Adipocyte (in vitro differentiated cells): ENCODE results near the gene ATF7IP2.

Experiments used
- DNase-seq: peaks from one replicate; pipeline ENCODE4 v3.0.0-alpha.2; 2015; ENCODE audit warnings: low read depth
- H3K27me3 ChIP-seq: replicated peaks from 2 replicates; pipeline ENCODE4 v1.7.0; 2013; ENCODE audit warnings: mild to moderate bottlenecking, low read length, moderate library complexity; ENCODE audit not compliant: control insufficient read depth, insufficient read depth
- H3K36me3 ChIP-seq: 2 replicates; pipeline ENCODE4 v1.7.0; 2013; ENCODE audit warnings: low read length, mild to moderate bottlenecking, moderate library complexity; ENCODE audit not compliant: control insufficient read depth, insufficient read depth, severe bottlenecking
- H3K4me1 ChIP-seq: 2 replicates; pipeline ENCODE4 v1.7.0; 2013; ENCODE audit warnings: mild to moderate bottlenecking, low read length, moderate library complexity; ENCODE audit not compliant: control insufficient read depth, insufficient read depth
- H3K4me3 ChIP-seq: 2 replicates; pipeline ENCODE4 v1.7.0; 2013; ENCODE audit warnings: mild to moderate bottlenecking, low read length, moderate library complexity
- H3K9ac ChIP-seq: 2 replicates; pipeline ENCODE4 v1.7.0; 2013; ENCODE audit warnings: mild to moderate bottlenecking, low read length, moderate library complexity
- H3K9me3 ChIP-seq: 2 replicates; pipeline ENCODE4 v1.7.0; 2013; ENCODE audit warnings: mild to moderate bottlenecking, low read length, moderate library complexity; ENCODE audit not compliant: control insufficient read depth

Gene ATF7IP2

DNA sequence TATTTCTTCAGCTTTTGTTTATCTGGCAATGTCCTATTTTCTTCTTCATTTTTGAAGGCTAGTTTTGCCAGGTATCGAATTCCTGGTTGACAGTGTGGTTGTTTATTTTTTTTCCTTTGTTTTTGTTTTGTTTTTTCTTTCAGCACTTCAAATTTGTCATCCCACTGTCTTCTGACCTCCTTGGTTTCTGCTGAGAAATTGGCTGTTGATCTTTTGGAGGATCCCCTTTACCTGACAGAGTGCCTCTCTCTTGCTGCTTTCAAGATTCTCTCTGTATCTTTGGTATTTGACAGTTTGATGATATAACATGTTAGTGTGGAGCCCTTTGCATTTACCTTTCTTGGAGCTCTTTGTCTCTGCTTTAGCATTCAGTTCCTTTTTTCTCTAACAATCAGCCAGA is 9.6 kb upstream of the ATF7IP2 start:
- Histone ChIP-seq H3K27me3 (no peaks in the 10 kb centered on the region), H3K4me3 (no peak overlapping the region), H3K4me1 (no peaks in the 10 kb centered on the region), H3K9me3 (peaks cover 5% of the 10 kb centered on the region), H3K36me3 (no peaks in the 10 kb centered on the region), H3K9ac (no peak overlapping the region)
- no peak for DNase-seq

GRCh38 chr16:10383626-10384025 is 2.2 kb upstream of the ATF7IP2 start:
- peaks cover 8% of the 10 kb centered on the region for H3K4me1 ChIP-seq
- H3K9ac ChIP-seq: no peak overlapping the region
- no peak for DNase-seq
- H3K9me3 ChIP-seq: no peaks in the 10 kb centered on the region
- H3K27me3 ChIP-seq: no peaks in the 10 kb centered on the region
- H3K36me3 ChIP-seq: no peaks in the 10 kb centered on the region
- H3K4me3 ChIP-seq: no peak overlapping the region

- peak; percentile 24 for DNase-seq
- peak overlapping the region; percentile 86 for H3K4me3 ChIP-seq
- no peaks in the 10 kb centered on the region for H3K36me3 ChIP-seq
These were observed 748 bp downstream of the ATF7IP2 start for GRCh38 chr16:10386517-10387100.

GRCh38 chr16:10387188-10387617 is 1.3 kb downstream of the ATF7IP2 start:
- Histone ChIP-seq H3K9ac (no peak overlapping the region), H3K4me3 (peak overlapping the region; percentile 86), H3K9me3 (no peaks in the 10 kb centered on the region), H3K36me3 (no peaks in the 10 kb centered on the region), H3K4me1 (peaks cover 8% of the 10 kb centered on the region), H3K27me3 (no peaks in the 10 kb centered on the region)
- DNase-seq: no peak

More at GRCh38 chr16:10386517-10387100, 748 bp downstream of the ATF7IP2 start:
- H3K27me3 ChIP-seq: no peaks in the 10 kb centered on the region
- H3K9me3 ChIP-seq: no peaks in the 10 kb centered on the region
- peaks cover 8% of the 10 kb centered on the region for H3K4me1 ChIP-seq
- H3K9ac ChIP-seq: peak overlapping the region; percentile 83

GRCh38 chr16:10388988-10389387 is 3.1 kb downstream of the ATF7IP2 start:
- Histone ChIP-seq H3K9ac (no peak overlapping the region), H3K27me3 (no peaks in the 10 kb centered on the region), H3K4me3 (no peak overlapping the region), H3K9me3 (no peaks in the 10 kb centered on the region), H3K4me1 (peaks cover 8% of the 10 kb centered on the region), H3K36me3 (no peaks in the 10 kb centered on the region)
- DNase-seq: no peak

- Histone ChIP-seq H3K9ac (no peak overlapping the region), H3K4me3 (no peak overlapping the region), H3K36me3 (no peaks in the 10 kb centered on the region), H3K9me3 (no peaks in the 10 kb centered on the region), H3K4me1 (peaks cover 8% of the 10 kb centered on the region), H3K27me3 (no peaks in the 10 kb centered on the region)
- no peak for DNase-seq
These were observed 4.5 kb downstream of the ATF7IP2 start for GRCh38 chr16:10390330-10390729.

DNA sequence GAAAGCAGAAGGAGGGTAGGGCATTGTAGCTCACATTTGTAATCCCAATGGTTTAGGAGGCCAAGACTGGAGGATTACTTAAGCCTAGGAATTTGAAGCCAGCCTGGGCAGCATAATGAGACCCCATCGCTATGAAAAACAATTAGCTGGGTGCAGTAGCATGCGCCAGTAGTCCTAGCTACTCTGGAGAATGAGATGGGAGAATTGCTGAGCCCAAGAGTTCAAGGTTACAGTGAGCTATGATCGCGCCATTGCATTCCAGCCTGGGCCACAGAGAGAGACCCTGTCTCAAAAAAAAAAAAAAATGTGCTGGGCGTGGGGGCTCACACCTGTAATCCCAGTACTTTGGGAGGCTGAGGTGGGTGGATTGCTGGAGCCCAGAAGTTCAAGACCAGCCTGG is 5.0 kb downstream of the ATF7IP2 start:
- H3K4me1 ChIP-seq: peaks cover 8% of the 10 kb centered on the region
- H3K4me3 ChIP-seq: no peak overlapping the region
- no peaks in the 10 kb centered on the region for H3K36me3 ChIP-seq
- no peaks in the 10 kb centered on the region for H3K9me3 ChIP-seq
- H3K27me3 ChIP-seq: no peaks in the 10 kb centered on the region
- H3K9ac ChIP-seq: no peak overlapping the region
- DNase-seq: no peak

GRCh38 chr16:10391339-10391738 is 5.5 kb downstream of the ATF7IP2 start:
- Histone ChIP-seq H3K36me3 (no peaks in the 10 kb centered on the region), H3K4me1 (peaks cover 8% of the 10 kb centered on the region), H3K9ac (no peak overlapping the region), H3K4me3 (no peak overlapping the region), H3K27me3 (no peaks in the 10 kb centered on the region), H3K9me3 (no peaks in the 10 kb centered on the region)
- DNase-seq: no peak

- no peak overlapping the region for H3K9ac ChIP-seq
- no peak overlapping the region for H3K4me3 ChIP-seq
- peaks cover under 1% of the 10 kb centered on the region for H3K9me3 ChIP-seq
These were observed 17.1 kb downstream of the ATF7IP2 start for GRCh38 chr16:10402975-10403374.

GRCh38 chr16:10405386-10405939 is 19.6 kb downstream of the ATF7IP2 start:
- no peak overlapping the region for H3K9ac ChIP-seq
- no peak overlapping the region for H3K4me3 ChIP-seq
- DNase-seq: no peak

More at GRCh38 chr16:10402975-10403374, 17.1 kb downstream of the ATF7IP2 start:
- Histone ChIP-seq H3K36me3 (no peaks in the 10 kb centered on the region), H3K27me3 (no peaks in the 10 kb centered on the region), H3K4me1 (no peaks in the 10 kb centered on the region)
- no peak for DNase-seq

DNA sequence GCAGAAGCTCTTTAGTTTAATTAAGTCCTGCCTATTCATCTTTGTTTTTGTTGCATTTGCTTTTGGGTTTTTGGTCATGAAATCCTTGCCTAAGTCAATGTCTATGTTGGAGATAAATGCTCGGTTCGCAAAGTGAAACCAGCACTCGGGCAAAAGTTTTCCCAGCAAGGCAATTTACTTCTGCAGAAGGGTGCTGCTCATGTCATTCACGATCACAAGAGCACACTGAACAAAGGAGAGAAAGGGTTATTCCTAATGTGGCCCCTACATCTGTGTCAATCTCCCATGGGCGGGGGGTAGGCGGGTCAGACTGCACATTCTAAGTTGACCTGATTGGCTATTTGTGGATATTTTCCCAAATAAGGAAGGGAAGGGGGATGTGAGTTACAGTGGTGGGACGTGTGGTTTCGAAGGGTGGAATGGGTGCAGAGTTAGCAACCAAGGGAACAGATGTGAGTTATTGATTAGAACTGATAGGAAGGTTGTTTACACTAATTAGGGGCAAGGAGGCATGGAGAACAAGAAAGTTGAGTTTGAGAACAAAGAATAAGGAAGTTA is 23.0 kb downstream of the ATF7IP2 start:
- Histone ChIP-seq H3K9me3 (peaks cover 40% of the 10 kb centered on the region), H3K4me1 (no peaks in the 10 kb centered on the region), H3K36me3 (no peaks in the 10 kb centered on the region), H3K9ac (no peak overlapping the region), H3K27me3 (no peaks in the 10 kb centered on the region), H3K4me3 (peak overlapping the region; percentile 37)
- DNase-seq: no peak

More at GRCh38 chr16:10405386-10405939, 19.6 kb downstream of the ATF7IP2 start:
- Histone ChIP-seq H3K36me3 (no peaks in the 10 kb centered on the region), H3K9me3 (peaks cover 25% of the 10 kb centered on the region), H3K27me3 (no peaks in the 10 kb centered on the region), H3K4me1 (no peaks in the 10 kb centered on the region)
